Tibial nerve (tissue), 4 donors: Measurements from ENCODE around the gene UBASH3B.

Source experiments
- CTCF ChIP-seq, 5 experiments: fragments of 200-600 bp in 3 of 5; fragments of 450-650 bp in 2 of 5; sonication (generic) in 3 of 5; IDR thresholded peaks; one replicate each; pipeline ENCODE4 v1.5.1; 2016 to 2019; ENCODE audit warnings: antibody characterized with exemption in 5 of 5, mild to moderate bottlenecking in 3 of 5, moderate library complexity in 2 of 5
- EP300 ChIP-seq, 2 donors: sonication (generic); formaldehyde crosslinking; IDR thresholded peaks; one replicate each; pipeline ENCODE4 v1.6.1; 2017; ENCODE audit warnings: antibody characterized with exemption in 2 of 2, mild to moderate bottlenecking in 1 of 2
- POLR2A ChIP-seq, 2 donors: fragments of 450-650 bp; IDR thresholded peaks; one replicate each; pipeline ENCODE4 v1.6.1; 2017; ENCODE audit warnings: antibody characterized with exemption in 2 of 2, mild to moderate bottlenecking in 2 of 2, moderate library complexity in 2 of 2

GRCh38 chr11:122653916-122654585, 1.5 kb upstream of the UBASH3B start:
- TF ChIP-seq CTCF (IDR thresholded peaks at IDR 0.05): no peak
- no peak for TF ChIP-seq POLR2A (IDR thresholded peaks at IDR 0.05)
- TF ChIP-seq EP300 (IDR thresholded peaks at IDR 0.05): no peak
